DND-41 (cell line): ENCODE results near the gene OBSL1.

Source experiments
- EZH2 ChIP-seq: IDR thresholded peaks from 3 replicates; pipeline ENCODE4 v1.6.1; 2012; ENCODE audit warnings: borderline replicate concordance, low read depth, mild to moderate bottlenecking, moderate library complexity, low read length, inconsistent platforms; ENCODE audit not compliant: severe bottlenecking
- TF ChIP-seq, protein P1 (sequence below): IDR thresholded peaks from 2 replicates; pipeline ENCODE4 v1.5.1; 2012; ENCODE audit warnings: borderline replicate concordance, low read length, moderate library complexity, mild to moderate bottlenecking; ENCODE audit not compliant: poor library complexity, severe bottlenecking; ENCODE audit errors: extremely low read depth

DNA sequence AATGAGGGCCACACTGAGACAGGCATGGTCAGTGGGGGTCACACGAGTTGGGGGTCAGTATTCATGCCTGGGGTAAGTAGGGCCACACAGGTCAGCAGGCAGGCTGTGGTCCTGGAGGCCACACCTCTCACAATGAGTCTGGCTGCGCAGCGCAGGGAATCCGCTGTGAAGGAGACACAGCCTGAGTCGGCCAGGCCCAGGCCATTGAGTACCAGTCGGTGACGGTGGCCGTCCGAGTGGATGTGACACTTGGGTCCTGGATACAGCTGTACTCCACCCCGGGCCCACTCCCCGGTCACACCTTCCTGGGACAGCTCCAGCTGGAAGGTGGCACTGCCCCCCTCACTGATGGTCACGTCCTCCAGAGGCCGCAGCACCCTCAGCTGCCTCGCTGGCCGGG, 17.0 kb downstream of the OBSL1 start:
- TF ChIP-seq, protein P1, sequence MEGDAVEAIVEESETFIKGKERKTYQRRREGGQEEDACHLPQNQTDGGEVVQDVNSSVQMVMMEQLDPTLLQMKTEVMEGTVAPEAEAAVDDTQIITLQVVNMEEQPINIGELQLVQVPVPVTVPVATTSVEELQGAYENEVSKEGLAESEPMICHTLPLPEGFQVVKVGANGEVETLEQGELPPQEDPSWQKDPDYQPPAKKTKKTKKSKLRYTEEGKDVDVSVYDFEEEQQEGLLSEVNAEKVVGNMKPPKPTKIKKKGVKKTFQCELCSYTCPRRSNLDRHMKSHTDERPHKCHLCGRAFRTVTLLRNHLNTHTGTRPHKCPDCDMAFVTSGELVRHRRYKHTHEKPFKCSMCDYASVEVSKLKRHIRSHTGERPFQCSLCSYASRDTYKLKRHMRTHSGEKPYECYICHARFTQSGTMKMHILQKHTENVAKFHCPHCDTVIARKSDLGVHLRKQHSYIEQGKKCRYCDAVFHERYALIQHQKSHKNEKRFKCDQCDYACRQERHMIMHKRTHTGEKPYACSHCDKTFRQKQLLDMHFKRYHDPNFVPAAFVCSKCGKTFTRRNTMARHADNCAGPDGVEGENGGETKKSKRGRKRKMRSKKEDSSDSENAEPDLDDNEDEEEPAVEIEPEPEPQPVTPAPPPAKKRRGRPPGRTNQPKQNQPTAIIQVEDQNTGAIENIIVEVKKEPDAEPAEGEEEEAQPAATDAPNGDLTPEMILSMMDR: no peak
- TF ChIP-seq EZH2: no peak
